HepG2 (cell line): ENCODE data around the gene MTX3. TPM values are rescaled to one million over a fixed set of nuclear protein-coding genes. Genes with fewer than 3 reads are reported as not detected.
A peak's percentile ranks its signal among the peaks of the same experiment; 100 is the strongest.

ENCODE experiments used
- FOSL2 ChIP-seq: sonication (generic); formaldehyde crosslinking; IDR thresholded peaks from 2 replicates; pipeline ENCODE4 v1.4.0; 2020; ENCODE audit warnings: missing genetic modification reagents
- HMG20B ChIP-seq: conservative IDR thresholded peaks from 2 replicates; pipeline ENCODE4 v1.6.1; 2016; ENCODE audit warnings: missing genetic modification reagents, missing compliant biosample characterization
- HMGXB4 ChIP-seq, 2 experiments: sonication (generic) in 1 of 2; formaldehyde crosslinking in 1 of 2; IDR thresholded peaks; 2 replicates each; pipeline versions ENCODE4 v1.4.0 to v1.6.1; 2018 to 2020; ENCODE audit warnings: missing genetic modification reagents in 2 of 2, borderline replicate concordance in 1 of 2, low read depth in 1 of 2, mild to moderate bottlenecking in 1 of 2, missing biosample characterization in 1 of 2
- HNF4G ChIP-seq, 2 experiments: sonication (generic) in 1 of 2; formaldehyde crosslinking in 1 of 2; IDR thresholded peaks; 2 replicates each; pipeline versions ENCODE4 v1.4.0 to v1.6.1; 2011 to 2020; ENCODE audit warnings: borderline replicate concordance in 2 of 2, low read depth in 2 of 2, mild to moderate bottlenecking in 2 of 2, low read length in 1 of 2, missing genetic modification reagents in 1 of 2, moderate library complexity in 1 of 2
- HOXD1 ChIP-seq: sonication (generic); formaldehyde crosslinking; IDR thresholded peaks from 2 replicates; pipeline ENCODE4 v1.5.0; 2020; ENCODE audit warnings: missing genetic modification reagents
- KLF16 ChIP-seq, 2 experiments: sonication (generic) in 1 of 2; formaldehyde crosslinking in 1 of 2; IDR thresholded peaks; 2 replicates each; pipeline versions ENCODE4 v1.6.1 to v1.8.0; 2016 to 2023; ENCODE audit warnings: missing genetic modification reagents in 2 of 2, missing compliant biosample characterization in 1 of 2
- POLR2G ChIP-seq: fragments of 200-400 bp; formaldehyde crosslinking; IDR thresholded peaks from 2 replicates; pipeline ENCODE4 v1.6.1; 2018; ENCODE audit warnings: mild to moderate bottlenecking, low read depth, low read length, moderate library complexity
- TRAFD1 ChIP-seq: sonication (generic); formaldehyde crosslinking; IDR thresholded peaks from 2 replicates; pipeline ENCODE4 v1.5.1; 2020; ENCODE audit warnings: missing genetic modification reagents, mild to moderate bottlenecking, borderline replicate concordance
- TRIM22 ChIP-seq: fragments of 450-650 bp; IDR thresholded peaks from 2 replicates; pipeline ENCODE4 v1.6.1; 2017
- ZBTB10 ChIP-seq: sonication (generic); formaldehyde crosslinking; IDR thresholded peaks from 2 replicates; pipeline ENCODE4 v1.4.0; 2020; ENCODE audit warnings: missing genetic modification reagents, borderline replicate concordance
- ZBTB2 ChIP-seq: sonication (generic); formaldehyde crosslinking; IDR thresholded peaks from 2 replicates; pipeline ENCODE4 v1.8.0; 2022; ENCODE audit warnings: low read depth, missing genetic modification reagents
- ZGPAT ChIP-seq: IDR thresholded peaks from 2 replicates; pipeline ENCODE4 v1.6.1; 2016; ENCODE audit warnings: mild to moderate bottlenecking
- ZNF446 ChIP-seq: sonication (generic); formaldehyde crosslinking; IDR thresholded peaks from 2 replicates; pipeline ENCODE4 v1.5.0; 2020; ENCODE audit warnings: mild to moderate bottlenecking, missing genetic modification reagents
- polyA plus RNA-seq, 8 experiments: library from polyadenylated mRNA; depleted of rRNA in 3 of 8; stranded (reverse) in 7 of 8; unstranded in 1 of 8; fragments of >200 nt; fragmentation: Illumina TruSeq in 4 of 8; extraction: Trizol in 4 of 8; gene quantifications; 2 replicates each; pipeline versions ENCODE4 v1.2.1 to v1.2.3, GENCODE V29; 2011 to 2016; ENCODE audit warnings: low read depth in 4 of 8, missing spikeins in 1 of 8, mixed read lengths in 1 of 8; ENCODE audit not compliant: insufficient read depth in 1 of 8
- total RNA-seq, 5 experiments: library from RNA; depleted of rRNA; stranded (reverse); fragments of >200 nt; fragmentation: Illumina TruSeq; extraction: Trizol; gene quantifications; 2 replicates each; pipeline ENCODE4 v1.2.3, GENCODE V29; 2016; ENCODE audit warnings: low read depth in 1 of 5

MTX3 gene
- total and polyA plus RNA-seq, 2 of the 13 experiments (the other 11 are each of a cell fraction or from before 2014, with no cell fraction given): 9.9 to 16.7 TPM

GRCh38 chr5:79990598-79991507, at the start of gene MTX3 (continued):
- TF ChIP-seq ZBTB10 (no peak), ZNF446 (CRISPR knock-in tag) (no peak), HNF4G (IDR thresholded peaks at IDR 0.05; ENCODE audit: borderline replicate concordance, low read depth, low read length) (peak; percentile 60), HNF4G (CRISPR knock-in tag; IDR thresholded peaks at IDR 0.05; ENCODE audit: borderline replicate concordance, low read depth) (peak; percentile 46), HMGXB4 (CRISPR knock-in tag; IDR thresholded peaks at IDR 0.05; ENCODE audit: borderline replicate concordance in 1 of 2, low read depth in 1 of 2) (peak; percentile 58 to 68; a peak in 2 of 4 replicates), TRIM22 (no peak), POLR2G (peak; percentile 85), ZBTB2 (CRISPR knock-in tag) (peak; percentile 69; the same call in 1 of the 2 replicates), FOSL2 (CRISPR knock-in tag) (peak; percentile 8; the same call in 1 of the 2 replicates), HOXD1 (CRISPR knock-in tag) (no peak), TRAFD1 (CRISPR knock-in tag) (no peak), KLF16 (CRISPR knock-in tag; IDR thresholded peaks at IDR 0.05) (peak in 1 of 2 experiments; percentile 74; a peak in 2 of 4 replicates), ZGPAT (CRISPR knock-in tag) (peak; percentile 85; the same call in 1 of the 2 replicates), HMG20B (no peak)
